Natural killer cell treated with Interleukin-12 subunit alpha and Interleukin-12 subunit beta and Interleukin-15 and Interleukin-18, amount 100 ng/mL, for 72 hours (primary cell): ENCODE data around the gene KLHL11. TPM values are rescaled to one million over a fixed set of nuclear protein-coding genes. Genes with fewer than 3 reads are reported as not detected.

Experiments
- ATAC-seq, 2 donors: fragments of 150-1000 bp; cut with Tn5 transposase in 1 of 2; sonication (Bioruptor Pico), chemical (Tn5 transposase) in 1 of 2; 2 replicates each; pipeline ENCODE4 v1.10.0; 2021
- DNase-seq: peaks from one replicate; pipeline ENCODE4 v3.0.0; 2022; ENCODE audit warnings: low spot score
- H3K27ac Mint-ChIP-seq, 2 donors: 1 replicate in 1 of 2; 2 replicates in 1 of 2; pipeline ENCODE4 v1.8.0; 2022; ENCODE audit warnings: mixed read lengths in 2 of 2, mild to moderate bottlenecking in 1 of 2, moderate library complexity in 1 of 2
- H3K27me3 Mint-ChIP-seq, 2 donors: 1 replicate in 1 of 2; 2 replicates in 1 of 2; pipeline ENCODE4 v1.8.0; 2022; ENCODE audit warnings: mixed read lengths in 2 of 2
- H3K36me3 Mint-ChIP-seq: one replicate; pipeline ENCODE4 v1.8.0; 2022; ENCODE audit warnings: mixed read lengths
- H3K4me1 Mint-ChIP-seq, 2 donors: 1 replicate in 1 of 2; 2 replicates in 1 of 2; pipeline ENCODE4 v1.8.0; 2022; ENCODE audit warnings: low read depth in 2 of 2, mixed read lengths in 2 of 2, mild to moderate bottlenecking in 1 of 2
- H3K4me3 Mint-ChIP-seq: one replicate; pipeline ENCODE4 v1.8.0; 2022; ENCODE audit warnings: mixed read lengths
- H3K9me3 Mint-ChIP-seq: 2 replicates; pipeline ENCODE4 v1.8.0; 2022; ENCODE audit warnings: mixed read lengths
- total RNA-seq, 2 donors: library from RNA; stranded (reverse); gene quantifications; one replicate each; pipeline ENCODE4 v1.2.3, GENCODE V29; 2022

The KLHL11 gene
- 10 to 100 TPM; 14.9 to 15.7 TPM for total RNA-seq

- DNase-seq (peak; percentile 89), ATAC-seq (peak; percentile 98)
- H3K36me3 Mint-ChIP-seq = peaks cover 10% of the 10 kb centered on the region
- no peaks in the 10 kb centered on the region for H3K9me3 Mint-ChIP-seq
- H3K27ac Mint-ChIP-seq = peak within 1 kb of the TSS in 1 of 2 donors; percentile 26
- H3K27me3 Mint-ChIP-seq = no peaks in the 10 kb centered on the region
- peaks cover 10 to 16% of the 10 kb centered on the region in 2 donors for H3K4me1 Mint-ChIP-seq
- no peak within 1 kb of the TSS for H3K4me3 Mint-ChIP-seq
These were observed at the start of gene KLHL11 for GRCh38 chr17:41864836-41865595. KLHL11 (minus strand) TSS chr17:41865423; CDS start chr17:41865370, 53 bp downstream.

GRCh38 chr17:41915020-41915419 lies 49.8 kb upstream of the KLHL11 start:
- Mint-ChIP-seq H3K9me3 (no peaks in the 10 kb centered on the region), H3K27me3 (no peaks in the 10 kb centered on the region), H3K36me3 (peaks cover 6% of the 10 kb centered on the region), H3K27ac (no peak overlapping the region), H3K4me1 (peaks cover 23 to 33% of the 10 kb centered on the region in 2 donors), H3K4me3 (no peak overlapping the region)
- no peak for DNase-seq
- no peak for ATAC-seq

GRCh38 chr17:41914358-41914766 lies 49.1 kb upstream of the KLHL11 start:
- Mint-ChIP-seq H3K27me3 (no peaks in the 10 kb centered on the region), H3K36me3 (peaks cover 6% of the 10 kb centered on the region), H3K27ac (no peak overlapping the region), H3K4me1 (peaks cover 23 to 34% of the 10 kb centered on the region in 2 donors), H3K9me3 (no peaks in the 10 kb centered on the region), H3K4me3 (no peak overlapping the region)
- no peak for DNase-seq
- ATAC-seq = no peak

DNA sequence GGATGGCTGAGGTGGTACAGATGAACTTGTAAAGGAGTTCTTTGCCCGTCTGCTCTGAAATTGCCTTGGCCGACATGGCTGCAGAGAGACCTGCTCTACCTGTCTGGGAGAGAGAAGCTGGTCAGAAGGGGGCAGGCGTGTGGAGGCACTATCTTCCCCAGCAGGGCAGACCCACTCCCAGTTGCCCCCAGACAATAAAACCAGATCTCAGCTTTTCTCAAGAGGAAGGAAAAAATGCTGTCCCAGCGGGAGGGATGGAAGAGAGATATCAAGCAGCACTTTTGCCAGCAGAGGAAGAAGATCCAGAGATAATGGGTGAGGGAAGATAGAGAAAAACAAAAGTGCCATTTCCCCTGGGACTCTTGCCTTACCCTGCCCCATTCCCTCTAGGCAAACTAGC lies 48.6 kb upstream of the KLHL11 start:
- Mint-ChIP-seq H3K4me1 (peaks cover 23 to 34% of the 10 kb centered on the region in 2 donors), H3K4me3 (no peak overlapping the region), H3K9me3 (no peaks in the 10 kb centered on the region), H3K27me3 (no peaks in the 10 kb centered on the region), H3K36me3 (peaks cover 6% of the 10 kb centered on the region), H3K27ac (no peak overlapping the region)
- no peak for ATAC-seq
- DNase-seq = no peak

DNA sequence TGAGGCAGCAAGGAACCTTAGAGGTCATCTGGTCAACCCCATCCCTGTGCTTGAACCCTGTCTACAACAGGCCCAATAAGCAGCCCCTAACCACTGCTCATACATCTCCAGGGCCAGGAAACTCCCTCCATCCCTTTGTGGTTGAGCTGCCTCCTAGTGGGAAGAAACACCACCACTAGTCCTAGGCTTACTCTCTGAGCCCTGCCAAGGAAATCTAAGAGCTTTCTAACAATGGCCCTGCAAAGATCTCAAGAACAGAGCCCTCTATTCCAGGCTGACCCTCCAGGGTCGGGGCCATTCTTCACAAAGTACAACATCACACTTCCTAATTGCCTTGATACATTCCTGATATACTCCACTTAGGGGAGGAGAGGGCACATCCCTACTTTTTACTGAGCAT lies 47.7 kb upstream of the KLHL11 start:
- Mint-ChIP-seq H3K27ac (no peak overlapping the region), H3K36me3 (peaks cover 8% of the 10 kb centered on the region), H3K4me1 (peaks cover 23 to 34% of the 10 kb centered on the region in 2 donors), H3K27me3 (no peaks in the 10 kb centered on the region), H3K4me3 (no peak overlapping the region), H3K9me3 (no peaks in the 10 kb centered on the region)
- DNase-seq (no peak), ATAC-seq (no peak)

DNA sequence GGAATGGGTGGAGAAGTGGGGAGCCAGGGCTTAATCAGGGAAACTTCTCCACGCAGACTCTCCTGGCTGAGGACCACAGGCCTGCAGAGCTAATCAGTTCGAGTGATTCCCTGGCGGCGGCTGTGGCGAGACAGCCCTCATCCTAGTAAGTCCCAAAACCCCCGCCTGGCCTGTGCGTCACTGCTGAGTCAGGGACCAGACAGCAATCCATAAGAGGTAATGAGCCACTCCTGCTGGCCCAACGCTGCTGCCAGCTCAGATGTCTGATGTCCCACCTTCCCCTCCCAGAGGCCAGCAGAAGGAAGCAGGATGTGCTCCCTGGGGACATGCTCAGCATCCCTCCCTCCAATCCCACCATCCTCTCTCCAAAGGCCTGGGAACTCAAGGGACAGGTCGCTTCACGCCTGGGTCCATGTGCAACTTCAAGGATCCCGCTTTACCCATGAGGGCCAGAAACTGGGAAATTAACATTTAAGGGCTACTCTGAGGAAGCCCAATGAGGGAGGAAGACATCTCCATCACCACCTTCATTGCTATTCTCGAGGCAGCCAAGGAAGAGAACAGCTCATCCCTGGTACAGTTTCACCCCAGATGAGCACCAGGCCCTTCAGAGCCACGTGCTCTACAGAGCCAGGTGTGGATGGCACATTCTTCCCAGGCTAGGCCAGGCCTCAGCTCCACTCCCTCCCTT lies 45.6 kb upstream of the KLHL11 start:
- Mint-ChIP-seq H3K36me3 (peaks cover 12% of the 10 kb centered on the region), H3K27me3 (no peaks in the 10 kb centered on the region), H3K4me3 (no peak overlapping the region), H3K9me3 (no peaks in the 10 kb centered on the region), H3K27ac (no peak overlapping the region), H3K4me1 (peaks cover 12 to 30% of the 10 kb centered on the region in 2 donors)
- DNase-seq (no peak), ATAC-seq (no peak)

- Mint-ChIP-seq H3K27ac (no peak overlapping the region), H3K4me3 (no peak overlapping the region), H3K27me3 (no peaks in the 10 kb centered on the region), H3K4me1 (peaks cover 0 to 20% of the 10 kb centered on the region in 2 donors), H3K9me3 (no peaks in the 10 kb centered on the region), H3K36me3 (peaks cover 12% of the 10 kb centered on the region)
- DNase-seq (no peak), ATAC-seq (no peak)
These were observed 43.9 kb upstream of the KLHL11 start for GRCh38 chr17:41909088-41909487.

DNA sequence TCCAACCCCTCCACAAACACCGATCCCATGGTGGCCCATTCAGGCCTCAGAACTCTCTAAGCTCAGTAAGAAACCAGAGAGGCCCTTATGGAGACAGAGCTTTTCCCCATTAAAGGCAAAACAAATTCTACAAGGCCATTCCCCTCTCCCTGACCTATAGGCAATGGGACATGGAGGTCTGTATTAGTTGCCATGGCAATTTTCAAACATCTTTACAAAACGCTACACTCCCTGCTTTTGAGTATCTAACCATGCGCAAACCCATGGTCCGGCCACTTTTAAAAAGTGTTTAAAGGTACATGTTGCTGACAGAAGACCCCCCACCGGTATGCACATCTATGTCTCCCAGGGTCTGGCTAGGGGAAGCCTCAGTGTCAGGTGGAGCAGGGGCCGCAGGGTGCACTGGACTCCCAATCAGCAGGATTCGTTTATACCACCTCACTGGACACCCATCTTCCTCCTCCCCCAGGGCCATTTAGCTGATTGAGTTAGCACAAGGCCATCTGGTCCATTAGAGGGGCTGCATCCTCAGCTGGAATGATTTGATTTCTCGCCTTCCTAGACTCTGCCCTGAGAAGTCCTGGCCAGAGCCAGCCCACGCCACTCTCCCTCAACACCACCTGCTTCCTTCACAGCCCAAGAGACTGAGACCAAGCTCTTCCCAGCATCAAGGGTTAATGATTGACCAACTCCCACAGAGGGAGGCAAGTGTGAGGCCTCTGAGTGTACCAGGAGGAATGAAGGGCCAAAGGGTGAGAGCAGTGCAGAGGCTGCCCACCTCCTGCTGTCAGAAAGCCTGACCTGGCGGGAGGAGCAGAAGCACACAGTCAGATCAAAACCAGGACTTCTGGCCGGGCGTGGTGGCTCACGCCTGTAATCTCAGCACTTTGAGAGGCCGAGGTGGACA lies 42.7 kb upstream of the KLHL11 start:
- H3K4me3 Mint-ChIP-seq = no peak overlapping the region
- H3K36me3 Mint-ChIP-seq = peaks cover 9% of the 10 kb centered on the region
- ATAC-seq (no peak), DNase-seq (no peak)
- H3K27me3 Mint-ChIP-seq = no peaks in the 10 kb centered on the region
- peaks cover 0 to 9% of the 10 kb centered on the region in 2 donors for H3K4me1 Mint-ChIP-seq
- no peaks in the 10 kb centered on the region for H3K9me3 Mint-ChIP-seq
- H3K27ac Mint-ChIP-seq = no peak overlapping the region

GRCh38 chr17:41907185-41907556 lies 41.9 kb upstream of the KLHL11 start:
- Mint-ChIP-seq H3K4me1 (peaks cover 0 to 5% of the 10 kb centered on the region in 2 donors), H3K9me3 (no peaks in the 10 kb centered on the region), H3K27me3 (no peaks in the 10 kb centered on the region), H3K36me3 (peaks cover 7% of the 10 kb centered on the region), H3K4me3 (no peak overlapping the region), H3K27ac (no peak overlapping the region)
- DNase-seq (no peak), ATAC-seq (no peak)

DNA sequence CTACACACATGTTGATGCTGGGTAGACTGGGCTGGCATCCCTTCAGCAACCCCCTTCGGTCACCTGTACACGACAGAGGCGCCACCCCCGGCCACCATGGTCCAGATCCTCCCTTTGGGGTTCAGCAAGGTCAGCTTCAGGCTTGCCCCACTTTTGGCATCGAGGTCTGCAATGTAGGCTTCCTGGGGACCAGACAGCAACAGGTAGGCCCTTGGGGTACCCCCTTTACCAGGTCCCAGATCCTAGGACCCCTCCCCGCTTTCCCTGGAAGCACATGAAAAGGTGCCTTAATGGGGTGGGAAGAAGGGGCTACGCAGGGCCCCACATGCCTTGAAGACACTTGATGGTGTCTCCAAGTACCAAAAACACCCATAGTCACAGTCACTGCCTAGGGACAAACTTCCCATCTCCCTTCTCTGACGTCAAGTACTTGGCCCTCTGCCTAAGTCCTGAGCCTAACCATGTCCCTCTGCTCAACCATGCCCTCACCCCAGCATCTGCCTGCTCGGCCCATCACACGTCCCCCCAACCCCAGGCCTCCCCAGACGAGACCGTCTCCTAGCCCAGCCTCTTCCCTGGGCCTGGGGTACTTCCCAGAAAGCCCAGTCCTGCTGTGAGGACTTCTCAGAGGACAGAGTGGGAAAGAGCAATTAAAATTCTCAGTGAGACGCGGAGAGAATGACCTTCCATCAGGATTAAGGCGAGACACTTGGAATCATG lies 41.4 kb upstream of the KLHL11 start:
- no peaks in the 10 kb centered on the region for H3K27me3 Mint-ChIP-seq
- peaks cover 0 to 5% of the 10 kb centered on the region in 2 donors for H3K4me1 Mint-ChIP-seq
- no peak for ATAC-seq
- no peak overlapping the region for H3K4me3 Mint-ChIP-seq
- DNase-seq = no peak
- peaks cover 12% of the 10 kb centered on the region for H3K36me3 Mint-ChIP-seq
- H3K27ac Mint-ChIP-seq = no peak overlapping the region
- H3K9me3 Mint-ChIP-seq = no peaks in the 10 kb centered on the region

GRCh38 chr17:41905172-41905571 lies 39.9 kb upstream of the KLHL11 start:
- peaks cover 0 to 7% of the 10 kb centered on the region in 2 donors for H3K4me1 Mint-ChIP-seq
- H3K9me3 Mint-ChIP-seq = no peaks in the 10 kb centered on the region
- DNase-seq = no peak
- H3K27ac Mint-ChIP-seq = no peak overlapping the region
- no peak for ATAC-seq
- no peaks in the 10 kb centered on the region for H3K27me3 Mint-ChIP-seq
- no peak overlapping the region for H3K4me3 Mint-ChIP-seq
- peaks cover 13% of the 10 kb centered on the region for H3K36me3 Mint-ChIP-seq

DNA sequence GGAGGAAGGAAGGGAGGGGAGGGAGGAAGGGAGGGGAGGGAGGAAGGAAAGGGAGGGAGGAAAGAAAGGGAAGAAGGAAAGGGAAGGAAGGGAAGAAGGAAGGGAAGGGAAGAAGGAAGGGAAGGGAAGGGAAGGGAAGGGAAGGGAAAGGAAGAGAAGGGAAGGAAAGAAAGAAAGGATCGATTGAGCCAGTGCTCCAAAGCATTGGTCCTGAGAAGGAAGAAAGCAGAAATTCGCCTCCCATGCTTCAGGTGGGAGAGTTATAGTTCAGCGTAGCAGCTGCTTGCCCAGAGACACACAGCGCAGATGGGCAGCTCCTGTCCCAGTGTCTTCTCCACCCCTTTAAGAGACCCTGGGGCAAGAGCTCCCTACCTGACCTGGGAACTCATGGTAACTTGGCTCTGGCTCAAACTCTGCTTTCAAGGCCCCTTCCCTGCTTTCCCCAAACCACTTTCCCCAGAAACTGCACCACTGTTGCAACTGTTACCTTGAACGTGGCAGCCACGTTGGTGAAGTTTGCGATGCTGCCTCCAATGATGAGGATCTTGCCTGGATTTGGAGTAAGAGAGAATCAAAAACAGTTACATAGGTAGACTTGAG lies 39.1 kb upstream of the KLHL11 start:
- Mint-ChIP-seq H3K9me3 (no peaks in the 10 kb centered on the region), H3K27ac (no peak overlapping the region), H3K36me3 (peaks cover 17% of the 10 kb centered on the region), H3K27me3 (no peaks in the 10 kb centered on the region), H3K4me3 (no peak overlapping the region), H3K4me1 (peaks cover 0 to 5% of the 10 kb centered on the region in 2 donors)
- no peak for ATAC-seq
- DNase-seq = no peak

DNA sequence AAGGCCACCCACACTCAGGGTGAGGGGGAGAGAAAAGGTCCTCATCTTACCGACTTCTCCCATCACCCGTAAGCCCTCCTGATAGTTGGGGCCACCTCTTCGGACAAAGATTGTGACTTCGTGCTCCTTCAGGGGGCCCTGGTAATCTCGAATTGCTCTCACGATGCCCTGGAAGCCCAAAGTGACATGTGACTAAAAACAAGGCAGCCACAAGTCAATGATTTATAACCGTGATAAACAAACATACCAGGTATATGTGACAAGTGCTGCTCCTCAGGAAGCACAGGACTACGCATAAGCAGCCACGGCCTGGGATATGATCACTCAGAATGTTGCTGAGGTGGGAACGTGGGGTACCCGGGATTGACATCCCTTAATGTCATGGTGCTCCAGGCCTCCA lies 36.4 kb upstream of the KLHL11 start:
- Mint-ChIP-seq H3K27ac (no peak overlapping the region), H3K9me3 (no peaks in the 10 kb centered on the region), H3K27me3 (no peaks in the 10 kb centered on the region), H3K4me1 (peaks cover 0 to 2% of the 10 kb centered on the region in 2 donors), H3K4me3 (no peak overlapping the region), H3K36me3 (peaks cover 13% of the 10 kb centered on the region)
- ATAC-seq (no peak), DNase-seq (no peak)
